Endothelial cell of umbilical vein (primary cell): ENCODE results near the gene CHST11. TPM values are rescaled to one million over a fixed set of nuclear protein-coding genes. Genes with fewer than 3 reads are reported as not detected.

Experiments used
- BruUV-seq: library from RNA; stranded (reverse); fragments of 400-500 nt; replicated peaks from 2 replicates; lab custom pipeline; 2021; lab: Mats Ljungman, UMichigan
- CTCF ChIA-PET: fragments of 300-600, 350-600 bp; sonication (Branson Sonifier 250); formaldehyde crosslinking; loops from one replicate; lab custom pipeline; 2021; ENCODE audit warnings: antibody characterized with exemption, inconsistent platforms; lab: Charles Lee
- POLR2A ChIA-PET: fragments of 300-600, 350-600 bp; sonication (Branson Sonifier 250); formaldehyde crosslinking; loops from one replicate; lab custom pipeline; 2021; ENCODE audit warnings: antibody characterized with exemption, inconsistent platforms; lab: Charles Lee
- DNase-seq: peaks from one replicate; pipeline ENCODE4 v3.0.0-alpha.2; 2011; ENCODE audit warnings: low read depth, low spot score
- FAIRE-seq: peaks from 2 replicates; lab custom pipeline; 2011; peaks lifted over from hg19 to GRCh38; lab: Jason Lieb, UNC
- H2AFZ ChIP-seq: 2 replicates; pipeline ENCODE4 v1.6.0; 2012; ENCODE audit warnings: low read depth, low read length, control low read depth, inconsistent platforms
- H3K27ac ChIP-seq: 2 replicates; pipeline ENCODE4 v1.5.1; 2011; ENCODE audit warnings: low read depth, mild to moderate bottlenecking, control low read depth, low read length, moderate library complexity; ENCODE audit not compliant: insufficient read depth
- H3K27me3 ChIP-seq, 2 experiments: 2 replicates each; pipeline versions ENCODE4 v1.6.0 to v1.6.1; 2011; ENCODE audit warnings: low read length in 2 of 2, mixed read lengths in 1 of 2; ENCODE audit not compliant: control insufficient read depth in 2 of 2, insufficient read depth in 2 of 2
- H3K36me3 ChIP-seq, 2 experiments: 2 replicates in 1 of 2; 3 replicates in 1 of 2; pipeline ENCODE4 v1.5.1; 2011; ENCODE audit warnings: low read length in 2 of 2, mild to moderate bottlenecking in 1 of 2, moderate library complexity in 1 of 2; ENCODE audit not compliant: control insufficient read depth in 2 of 2, insufficient read depth in 2 of 2; ENCODE audit errors: extremely low read depth in 1 of 2
- H3K4me1 ChIP-seq: 3 replicates; pipeline ENCODE4 v1.5.1; 2011; ENCODE audit warnings: mild to moderate bottlenecking, low read length; ENCODE audit not compliant: control insufficient read depth, insufficient read depth; ENCODE audit errors: extremely low read depth
- H3K4me2 ChIP-seq: 2 replicates; pipeline ENCODE4 v1.6.1; 2011; ENCODE audit warnings: low read length, control low read depth, mixed read lengths; ENCODE audit not compliant: insufficient read depth
- H3K4me3 ChIP-seq, 3 experiments: fragments of 200-600 bp in 1 of 3; sonication (generic), shearing (Covaris generic) in 1 of 3; replicated peaks in 1 of 3; 2 replicates each; pipeline ENCODE4 v1.5.1; 2011 to 2016; ENCODE audit warnings: control low read depth in 3 of 3, low read length in 3 of 3, mild to moderate bottlenecking in 2 of 3, inconsistent platforms in 1 of 3, low read depth in 1 of 3, moderate library complexity in 1 of 3; ENCODE audit not compliant: insufficient read depth in 1 of 3
- H3K79me2 ChIP-seq: 2 replicates; pipeline ENCODE4 v1.6.0; 2012; ENCODE audit warnings: low read length, inconsistent platforms; ENCODE audit not compliant: control insufficient read depth, insufficient read depth
- H3K9ac ChIP-seq: replicated peaks from 2 replicates; pipeline ENCODE3; 2011; ENCODE audit warnings: low read length, control low read depth; ENCODE audit not compliant: insufficient read depth; ENCODE audit errors: extremely low read depth
- H3K9me1 ChIP-seq: replicated peaks from 3 replicates; pipeline ENCODE4 v1.6.0; 2011; ENCODE audit warnings: mild to moderate bottlenecking, low read length; ENCODE audit not compliant: control insufficient read depth, insufficient read depth; ENCODE audit errors: extremely low read depth
- H3K9me3 ChIP-seq: replicated peaks from 2 replicates; pipeline ENCODE4 v1.5.1; 2012; ENCODE audit warnings: low read length, inconsistent platforms; ENCODE audit not compliant: control insufficient read depth, insufficient read depth
- H4K20me1 ChIP-seq: replicated peaks from 2 replicates; pipeline ENCODE3; 2011; ENCODE audit warnings: mild to moderate bottlenecking, low read length; ENCODE audit not compliant: control insufficient read depth, insufficient read depth; ENCODE audit errors: extremely low read depth
- CTCF ChIP-seq, 2 donors: IDR thresholded peaks; 1 replicate in 1 of 2; 2 replicates in 1 of 2; pipeline ENCODE4 v1.5.1; 2011; ENCODE audit warnings: low read length in 2 of 2, mild to moderate bottlenecking in 2 of 2, moderate library complexity in 2 of 2, control low read depth in 1 of 2, inconsistent platforms in 1 of 2, low read depth in 1 of 2; ENCODE audit not compliant: insufficient read depth in 1 of 2; ENCODE audit errors: extremely low read depth in 1 of 2
- EZH2 ChIP-seq: IDR thresholded peaks from 2 replicates; pipeline ENCODE4 v1.6.1; 2012; ENCODE audit warnings: borderline replicate concordance, low read depth, mild to moderate bottlenecking, moderate library complexity, low read length, inconsistent platforms; ENCODE audit not compliant: severe bottlenecking
- MAX ChIP-seq: IDR thresholded peaks from 2 replicates; pipeline ENCODE4 v1.6.1; 2011; ENCODE audit not compliant: insufficient read depth, insufficient read length
- MYC ChIP-seq: IDR thresholded peaks from one replicate; pipeline ENCODE4 v1.6.1; 2011; ENCODE audit warnings: mild to moderate bottlenecking, low read depth, low read length
- POLR2A ChIP-seq: IDR thresholded peaks from 2 replicates; pipeline ENCODE4 v1.6.1; 2012; ENCODE audit warnings: low read depth, mild to moderate bottlenecking, control low read depth, low read length
- dilution Hi-C: fragments of 300-500 bp; cut with MboI; formaldehyde crosslinking; loops from one replicate; pipeline ENCODE4 v1.15.0; 2019; ENCODE audit warnings: low sequenced_read_pairs; ENCODE audit not compliant: extremely low pct_ligation_motif_present
- intact Hi-C: fragments of 100-400 bp; cut with micrococcal nuclease; formaldehyde crosslinking; loops from one replicate; pipeline ENCODE4 v1.10.0; 2022
- polyA plus RNA-seq, 4 experiments: library from polyadenylated mRNA; depleted of rRNA in 3 of 4; stranded (reverse) in 3 of 4; unstranded in 1 of 4; fragments of >200 nt; gene quantifications; 2 replicates each; pipeline versions ENCODE4 v1.2.1 to v1.2.3, GENCODE V29; 2011 to 2012; ENCODE audit warnings: missing spikeins in 1 of 4
- total RNA-seq: library from RNA; stranded (reverse); gene quantifications from 2 replicates; pipeline ENCODE4 v1.2.3, GENCODE V29; 2021

Gene CHST11
- total and polyA plus RNA-seq, 2 donors (not counting 3 experiments of a cell fraction or from before 2014, with no cell fraction given) = 19.7 to 20.9 TPM

DNA sequence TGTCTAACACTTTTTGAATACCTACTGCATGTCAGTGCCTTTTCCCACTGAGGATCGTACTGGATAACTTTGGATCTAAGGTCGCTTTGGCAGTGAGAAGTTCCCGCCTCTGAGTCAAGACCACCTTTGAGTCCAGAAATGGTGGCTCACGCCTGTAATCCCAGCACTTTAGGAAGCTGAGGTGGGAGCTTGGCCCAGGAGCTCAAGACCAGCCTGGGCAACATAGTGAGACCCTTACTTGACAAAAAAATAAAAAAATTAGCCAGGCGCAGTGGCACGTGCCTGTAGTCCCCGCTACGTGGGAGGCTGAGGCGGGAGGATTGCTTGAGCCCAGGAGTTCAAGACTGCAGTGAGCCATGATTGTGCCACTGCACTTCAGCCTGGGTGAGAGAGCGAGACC, 61.1 kb downstream of the CHST11 start:
- no peak for TF ChIP-seq CTCF (IDR thresholded peaks at IDR 0.05; ENCODE audit: extremely low read depth in 1 of 2, insufficient read depth in 1 of 2, low read depth in 1 of 2, low read length in 2 of 2)
- TF ChIP-seq MAX = no peak
- no peak for TF ChIP-seq EZH2
- TF ChIP-seq POLR2A = no peak
- no peak for TF ChIP-seq MYC
- H3K27ac ChIP-seq = no peak overlapping the region
- no peak for DNase-seq
- ChIA-PET POLR2A (no interaction called here), CTCF (interaction anchor here (2.2 kb wide), 1 partner anchor 136 kb away, joined by 7 read pairs; no protein-coding TSS in a partner anchor)
- intact Hi-C loops (no loop called here), dilution Hi-C loops (no loop called here)
- H2AFZ ChIP-seq = no peak overlapping the region
- H3K9ac ChIP-seq = no peak overlapping the region
- H4K20me1 ChIP-seq = no peaks in the 10 kb centered on the region
- H3K36me3 ChIP-seq = no peaks in the 10 kb centered on the region
- H3K4me3 ChIP-seq = no peak overlapping the region
- H3K9me3 ChIP-seq = no peaks in the 10 kb centered on the region
- no peak for FAIRE-seq
- H3K79me2 ChIP-seq = peaks cover 19% of the 10 kb centered on the region
- peaks cover 5% of the 10 kb centered on the region for H3K4me1 ChIP-seq
- no TSS peak for BruUV-seq
- no peaks in the 10 kb centered on the region for H3K9me1 ChIP-seq
- H3K27me3 ChIP-seq = no peaks in the 10 kb centered on the region
- no peak overlapping the region for H3K4me2 ChIP-seq
